Hematopoietic multipotent progenitor cell treated with erythropoietin and hydrocortisone succinate and interleukin-3 and kit ligand, for 8 days (in vitro differentiated cells): ENCODE measurements around the gene KAZALD1.

ENCODE experiments used
- DNase-seq: peaks from one replicate; pipeline ENCODE4 v3.0.0-alpha.2; 2015

Gene KAZALD1

GRCh38 chr10:101061624-101062231 is at the start of gene KAZALD1:
KAZALD1 (plus strand) TSS chr10:101061989; CDS start chr10:101062593, 604 bp downstream.
- DNase-seq = peak; percentile 73

- peak; percentile 96 for DNase-seq
Observed at GRCh38 chr10:101012525-101013364, 49.0 kb upstream of the KAZALD1 start.

GRCh38 chr10:101013365-101013825 is 48.4 kb upstream of the KAZALD1 start:
- DNase-seq = no peak

GRCh38 chr10:101014230-101014884 is 47.4 kb upstream of the KAZALD1 start:
- DNase-seq = peak; percentile 72

- peak; percentile 21 for DNase-seq
Observed at GRCh38 chr10:101014966-101015581, 46.7 kb upstream of the KAZALD1 start.

GRCh38 chr10:101015582-101015973 is 46.2 kb upstream of the KAZALD1 start:
- DNase-seq = no peak

- no peak for DNase-seq
Observed at GRCh38 chr10:101016814-101017213, 45.0 kb upstream of the KAZALD1 start.

GRCh38 chr10:101018118-101018599 is 43.6 kb upstream of the KAZALD1 start:
- DNase-seq = no peak

GRCh38 chr10:101018600-101019439 is 43.0 kb upstream of the KAZALD1 start:
- peak; percentile 78 for DNase-seq

GRCh38 chr10:101019440-101019703 is 42.4 kb upstream of the KAZALD1 start:
- DNase-seq = no peak

- no peak for DNase-seq
Observed at GRCh38 chr10:101020427-101021075, 41.2 kb upstream of the KAZALD1 start.

- DNase-seq = no peak
Observed at GRCh38 chr10:101021239-101021638, 40.5 kb upstream of the KAZALD1 start.

- DNase-seq = no peak
Observed at GRCh38 chr10:101021692-101022251, 40.0 kb upstream of the KAZALD1 start.

GRCh38 chr10:101022967-101023705 is 38.7 kb upstream of the KAZALD1 start:
- DNase-seq = no peak

- no peak for DNase-seq
Observed at GRCh38 chr10:101027106-101027720, 34.6 kb upstream of the KAZALD1 start.

- no peak for DNase-seq
Observed at GRCh38 chr10:101028446-101029337, 33.1 kb upstream of the KAZALD1 start.

GRCh38 chr10:101029520-101030295 is 32.1 kb upstream of the KAZALD1 start:
- DNase-seq = no peak

GRCh38 chr10:101030496-101031127 is 31.2 kb upstream of the KAZALD1 start:
- no peak for DNase-seq
